GM18520 (cell line): Measurements from ENCODE around the gene ORAI3.

ENCODE experiments used
- ATAC-seq: cut with Tn5 transposase; IDR thresholded peaks from one replicate; pipeline ENCODE4 v1.9.1; 2021; ENCODE audit not compliant: unreplicated experiment

Gene ORAI3

DNA sequence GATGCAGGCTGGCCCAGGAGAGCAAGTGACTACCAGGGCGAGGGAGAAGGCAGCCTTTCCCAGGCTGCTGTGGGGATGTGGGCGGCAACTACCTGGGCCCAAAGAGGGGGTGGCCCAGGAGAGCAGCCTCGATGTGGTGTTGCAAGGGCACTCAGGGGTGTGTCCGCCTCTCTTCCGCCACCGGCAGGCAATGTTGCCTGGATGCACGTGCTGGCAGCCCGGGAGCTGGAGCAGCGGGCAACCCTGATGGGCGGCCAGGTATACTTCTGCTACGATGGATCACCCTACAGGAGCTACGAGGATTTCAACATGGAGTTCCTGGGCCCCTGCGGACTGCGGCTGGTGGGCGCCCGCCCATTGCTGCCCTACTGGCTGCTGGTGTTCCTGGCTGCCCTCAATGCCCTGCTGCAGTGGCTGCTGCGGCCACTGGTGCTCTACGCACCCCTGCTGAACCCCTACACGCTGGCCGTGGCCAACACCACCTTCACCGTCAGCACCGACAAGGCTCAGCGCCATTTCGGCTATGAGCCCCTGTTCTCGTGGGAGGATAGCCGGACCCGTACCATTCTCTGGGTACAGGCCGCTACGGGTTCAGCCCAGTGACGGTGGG is 38.8 kb downstream of the ORAI3 start:
- no peak for ATAC-seq

DNA sequence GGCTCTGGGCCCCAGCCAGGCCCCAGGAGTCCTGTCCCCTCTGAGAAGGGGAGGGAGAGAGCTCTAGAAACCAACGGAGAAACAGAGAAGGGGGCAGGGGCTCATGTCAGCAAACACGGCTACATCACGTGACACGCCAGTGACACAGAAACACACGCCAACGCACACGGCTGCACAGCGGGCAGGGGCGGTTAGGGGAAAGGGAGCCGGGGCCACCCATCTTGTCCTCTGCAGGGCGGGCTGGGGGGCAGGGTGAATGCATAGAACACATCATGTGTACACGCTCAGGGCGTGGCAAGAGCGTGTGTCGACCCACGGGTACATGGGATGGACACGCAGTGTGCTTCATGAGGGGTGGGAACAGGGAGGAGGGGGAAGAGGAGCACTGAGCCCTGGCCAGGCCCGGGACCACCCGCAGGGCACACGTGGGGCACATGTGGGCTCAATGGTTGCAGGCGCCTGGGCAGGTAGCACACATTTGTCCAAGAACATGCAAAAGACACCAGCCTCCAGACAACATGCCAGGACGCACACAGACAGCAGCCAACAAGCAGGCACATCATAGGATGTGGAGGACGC is 40.7 kb downstream of the ORAI3 start:
- no peak for ATAC-seq

DNA sequence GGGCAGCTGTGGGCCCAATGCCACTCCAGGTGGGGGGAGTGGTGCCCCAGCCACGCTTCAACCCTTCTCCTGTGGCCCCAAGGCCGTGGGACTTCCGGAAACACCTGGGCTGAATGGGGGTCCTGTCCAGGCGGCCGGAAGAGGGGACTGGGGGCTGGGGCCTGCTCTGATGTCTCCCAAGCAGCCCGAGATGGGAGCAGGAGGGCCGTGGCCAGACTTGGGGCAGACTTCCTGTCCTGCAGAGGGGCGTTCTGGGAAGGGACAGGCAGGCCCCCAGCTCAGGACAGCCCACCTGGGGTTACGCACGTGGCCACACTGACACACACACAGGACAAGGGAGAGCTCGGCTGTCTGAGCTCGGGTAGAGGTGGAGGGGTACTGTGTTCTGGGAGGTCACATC is 41.2 kb downstream of the ORAI3 start:
- no peak for ATAC-seq

DNA sequence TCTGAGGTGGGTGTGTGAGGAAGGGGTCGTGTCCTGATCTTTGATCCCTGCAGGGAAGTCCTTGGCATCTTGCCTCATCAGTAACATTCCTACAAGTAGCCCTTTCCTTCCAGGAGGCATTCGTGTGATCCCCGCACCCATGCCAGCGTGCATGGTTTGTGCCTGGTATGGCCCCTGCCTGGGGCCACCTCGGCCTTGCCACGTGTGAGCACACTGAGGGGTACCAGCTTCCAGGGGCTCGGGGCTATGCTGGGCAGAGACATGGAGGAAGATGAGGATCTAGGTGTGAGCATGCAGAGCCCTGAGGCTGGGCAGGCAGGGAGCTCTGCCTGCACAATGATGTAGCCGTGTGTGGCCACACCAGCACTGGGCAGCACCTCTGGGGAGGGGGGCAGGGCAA is 42.2 kb downstream of the ORAI3 start:
- no peak for ATAC-seq

DNA sequence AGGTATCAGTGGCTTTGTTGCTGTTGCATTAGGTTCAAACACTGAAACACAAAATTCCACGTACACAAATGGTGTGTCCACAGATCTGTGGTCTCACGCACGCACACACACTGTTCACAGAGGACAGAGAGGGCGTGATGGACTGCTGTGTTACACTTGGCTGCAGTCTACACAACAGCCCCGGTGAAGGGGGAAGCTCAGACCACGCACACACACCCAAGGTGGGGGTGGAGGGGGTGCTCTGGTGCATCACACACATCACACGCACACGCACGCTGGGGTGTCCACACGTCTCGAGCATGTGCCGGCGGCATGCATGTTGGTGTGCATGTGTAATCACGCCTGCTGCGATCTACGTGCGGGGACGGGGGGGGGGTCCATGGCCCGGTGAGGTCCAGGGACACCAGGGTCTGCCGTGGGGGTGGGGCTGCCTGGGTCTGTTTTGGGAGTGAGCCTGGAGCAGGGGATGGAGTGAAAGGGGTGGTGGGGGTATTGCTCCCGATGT is 43.5 kb downstream of the ORAI3 start:
- no peak for ATAC-seq

DNA sequence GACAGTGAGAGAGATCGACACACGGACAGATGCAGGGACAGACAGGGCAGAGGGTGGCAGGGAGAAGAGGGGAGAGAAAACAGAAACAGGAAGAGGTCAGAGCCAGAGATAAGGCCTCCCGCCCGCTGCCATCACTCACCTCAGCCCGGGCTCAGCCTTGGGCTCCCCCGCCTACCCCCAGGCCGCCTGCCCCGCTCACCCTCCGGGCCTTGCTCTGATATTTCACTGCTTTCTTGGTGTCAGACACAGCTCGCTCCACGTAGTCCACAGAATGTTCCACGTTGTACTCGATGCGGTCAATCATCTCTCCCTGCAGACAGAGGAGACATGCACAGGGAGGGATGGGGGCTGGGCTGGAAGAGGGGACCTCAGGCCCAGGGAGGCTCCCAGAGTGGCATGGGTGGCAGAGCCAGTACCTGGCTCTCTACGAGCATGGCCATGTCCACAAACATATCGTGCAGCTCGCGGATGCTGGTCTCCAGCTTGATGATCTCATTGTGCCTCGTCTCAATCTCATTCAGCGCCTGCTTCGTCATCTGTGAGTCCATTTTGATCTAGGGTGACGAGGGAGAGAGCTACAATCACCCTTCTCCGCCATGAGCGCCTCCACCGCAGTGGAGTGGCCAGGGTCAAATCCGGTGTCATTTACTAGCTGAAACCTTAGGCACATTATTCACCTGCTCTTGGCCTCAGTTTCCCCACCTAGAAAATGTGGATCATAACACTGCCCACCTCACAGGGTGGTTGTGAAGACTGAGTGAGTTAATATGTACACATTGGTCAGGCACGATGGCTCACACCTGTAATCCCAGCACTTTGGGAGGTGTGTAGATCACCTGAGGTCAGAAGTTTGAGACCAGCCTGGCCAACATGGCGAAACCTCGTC is 44.3 kb downstream of the ORAI3 start:
- no peak for ATAC-seq

DNA sequence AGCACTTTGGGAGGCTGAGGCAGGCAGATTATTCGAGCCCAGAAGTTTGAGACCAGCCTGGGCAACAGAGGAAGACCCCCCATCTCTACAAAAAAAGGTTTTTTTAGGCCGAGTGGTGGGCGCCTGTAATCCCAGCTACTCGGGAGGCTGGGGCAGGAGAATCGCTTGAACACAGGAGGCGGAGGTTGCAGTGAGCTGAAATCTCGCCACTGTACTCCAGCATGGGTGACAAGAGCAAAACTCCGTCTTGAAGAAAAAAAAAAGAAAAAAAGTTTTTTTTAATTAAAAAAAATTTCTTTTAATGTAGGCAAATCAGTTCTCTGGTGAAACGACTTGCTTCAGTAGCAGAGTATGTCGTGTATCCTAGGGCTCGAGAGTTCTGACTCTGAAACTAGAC is 47.1 kb downstream of the ORAI3 start:
- no peak for ATAC-seq

DNA sequence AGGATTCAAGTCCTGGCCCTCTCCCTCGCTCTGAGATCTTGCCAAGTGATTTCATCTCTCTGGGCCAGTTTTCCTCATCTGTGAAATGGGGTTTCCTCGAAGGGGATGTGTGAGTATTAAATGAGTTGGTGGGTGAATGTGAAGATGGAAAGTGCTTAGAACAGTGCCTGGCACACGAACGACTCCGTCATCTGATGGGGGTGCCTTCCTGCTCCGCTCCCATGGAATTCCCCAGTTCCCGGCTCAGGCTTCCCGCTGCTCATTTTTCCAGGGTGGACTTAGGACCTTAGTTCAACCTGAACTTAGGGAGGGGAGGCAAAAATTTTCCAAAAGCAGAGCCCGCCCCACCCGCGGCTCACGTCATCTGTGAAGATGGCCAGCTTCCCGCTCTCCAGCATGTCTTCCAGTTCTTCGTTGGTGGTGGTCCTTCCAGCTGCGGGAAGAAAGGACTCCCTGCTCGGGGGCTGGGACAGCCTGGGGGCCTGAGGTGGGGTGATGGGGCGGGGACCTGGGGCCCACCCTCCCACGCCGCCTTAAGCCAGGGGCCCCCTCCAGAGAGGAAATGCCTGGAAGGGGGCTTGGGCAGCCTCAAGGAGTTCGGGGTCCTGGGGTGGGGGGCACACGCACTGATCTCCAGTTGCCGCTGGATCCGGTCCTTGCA is 47.6 kb downstream of the ORAI3 start:
- no peak for ATAC-seq

DNA sequence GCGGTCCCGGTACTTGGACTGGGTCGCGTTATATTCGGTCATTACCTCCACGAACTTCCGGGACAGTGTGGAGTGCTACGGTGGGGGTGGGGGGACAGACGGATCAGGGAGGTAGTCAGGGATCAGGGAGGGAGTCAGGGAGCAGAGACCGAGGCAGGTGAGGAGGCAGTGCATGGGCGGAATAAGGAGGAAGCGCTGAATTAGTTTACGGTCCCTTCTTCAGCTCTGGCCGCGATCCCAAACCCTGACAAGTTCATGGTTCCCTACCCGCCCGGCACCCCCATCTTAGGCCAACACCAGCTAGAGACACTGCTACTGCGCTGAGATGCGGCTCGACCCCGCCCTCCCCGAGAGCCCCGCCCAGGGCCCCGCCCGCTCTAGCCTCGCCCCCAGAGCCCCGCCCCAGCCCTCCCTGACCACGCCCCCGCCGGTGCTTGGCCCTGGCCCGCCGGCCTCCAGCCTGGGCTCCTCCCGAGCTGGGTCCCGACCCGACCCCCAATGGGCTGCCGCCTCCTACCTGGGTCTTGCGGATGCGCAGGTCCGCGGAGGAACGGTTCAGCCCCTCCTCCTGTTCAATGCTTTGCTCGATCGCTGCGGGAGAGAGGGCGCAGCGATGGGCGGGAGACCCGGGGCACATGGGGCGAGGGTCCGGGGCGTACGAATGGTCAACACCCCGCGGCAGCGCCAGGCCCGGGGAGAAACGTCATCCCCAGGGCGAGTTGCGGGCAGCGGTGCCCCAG is 48.3 kb downstream of the ORAI3 start:
- no peak for ATAC-seq

DNA sequence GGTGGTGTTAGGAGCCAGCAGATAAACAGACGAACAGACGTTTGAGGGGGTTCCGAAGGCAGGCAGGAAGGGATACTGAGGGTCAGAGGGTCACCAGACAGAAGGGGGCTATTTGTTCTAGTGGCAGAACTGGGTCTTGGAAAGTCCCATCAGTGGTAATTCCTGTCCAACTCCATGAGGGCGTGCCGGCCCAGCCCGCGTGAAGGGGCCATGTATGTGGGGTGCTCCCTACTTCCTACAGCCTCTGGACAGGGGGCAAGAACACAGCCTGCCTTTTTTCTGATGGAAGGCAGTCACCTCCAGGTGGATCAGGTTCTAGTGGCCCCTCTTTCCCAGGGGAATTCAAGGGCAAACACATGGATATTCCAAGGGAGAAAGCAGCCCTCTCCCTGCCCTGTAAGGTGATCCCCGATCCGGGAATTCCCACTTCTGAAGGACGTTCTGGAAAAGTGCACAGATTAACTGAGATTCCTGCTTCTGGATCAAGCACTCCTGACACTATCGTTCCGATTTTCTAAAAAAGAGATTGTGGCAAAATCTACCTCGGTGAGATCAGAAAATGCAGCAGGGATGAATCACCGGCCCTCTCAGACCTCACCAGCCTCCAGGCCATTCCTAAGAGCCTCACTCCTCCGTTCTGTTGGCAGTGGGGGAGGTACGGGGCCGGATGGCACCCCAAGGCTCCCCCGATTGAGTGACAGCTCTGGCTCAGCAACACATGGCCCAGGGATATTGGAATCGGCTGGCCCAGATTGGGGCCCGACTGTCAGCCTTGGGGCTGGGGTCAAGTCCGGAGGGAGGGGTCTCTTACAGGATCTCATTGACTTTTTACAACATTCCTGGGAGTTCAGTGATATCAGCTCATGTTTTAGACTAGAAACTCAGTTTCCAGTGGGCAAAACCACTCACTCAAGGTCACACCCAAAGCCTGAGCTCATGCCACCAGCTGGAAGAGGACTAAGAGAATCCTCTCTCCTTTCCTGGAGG is 49.1 kb downstream of the ORAI3 start:
- ATAC-seq = no peak

DNA sequence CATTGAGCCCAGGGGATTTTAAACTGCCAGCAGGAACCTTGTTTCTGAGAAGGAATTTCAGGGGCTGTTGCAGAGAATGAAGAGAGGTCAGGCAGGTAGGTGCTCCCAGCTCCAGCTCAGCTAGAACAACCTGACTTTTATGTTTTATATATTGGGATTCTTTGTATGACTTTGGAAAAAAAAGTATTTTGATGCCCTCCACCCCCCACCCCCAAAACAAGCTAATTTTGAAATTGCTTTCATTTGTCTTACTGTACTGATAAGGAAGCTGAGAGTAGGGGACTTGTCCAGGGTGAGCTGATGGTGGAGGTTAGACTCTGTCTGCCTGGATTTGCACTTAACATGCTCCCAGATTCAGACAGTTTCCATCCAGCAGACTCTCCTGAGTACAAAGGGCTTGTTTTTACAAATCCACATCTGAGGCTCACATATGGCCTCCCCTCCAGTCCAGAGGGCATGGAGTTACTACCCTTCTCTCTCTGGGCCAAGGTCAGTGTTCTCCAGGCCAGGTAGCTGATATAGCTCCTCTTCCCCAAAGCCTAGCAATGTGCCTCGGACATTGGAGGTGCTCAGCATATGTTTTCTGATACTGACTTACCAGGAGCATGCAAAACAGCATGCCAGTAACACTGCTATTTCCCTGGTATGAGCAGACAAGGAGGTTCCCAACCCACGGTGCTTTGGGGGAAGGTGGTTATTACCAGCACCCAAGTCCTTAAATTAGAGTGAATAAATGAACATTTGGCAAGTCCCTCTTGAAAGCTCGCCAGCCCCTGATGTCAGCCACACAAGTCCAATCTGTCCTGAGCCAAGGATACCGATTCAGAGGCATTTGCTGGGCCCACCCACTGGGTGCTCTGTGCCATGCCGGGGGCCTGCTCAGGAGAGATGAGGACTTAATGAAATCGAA is 50.2 kb downstream of the ORAI3 start:
- ATAC-seq = no peak

DNA sequence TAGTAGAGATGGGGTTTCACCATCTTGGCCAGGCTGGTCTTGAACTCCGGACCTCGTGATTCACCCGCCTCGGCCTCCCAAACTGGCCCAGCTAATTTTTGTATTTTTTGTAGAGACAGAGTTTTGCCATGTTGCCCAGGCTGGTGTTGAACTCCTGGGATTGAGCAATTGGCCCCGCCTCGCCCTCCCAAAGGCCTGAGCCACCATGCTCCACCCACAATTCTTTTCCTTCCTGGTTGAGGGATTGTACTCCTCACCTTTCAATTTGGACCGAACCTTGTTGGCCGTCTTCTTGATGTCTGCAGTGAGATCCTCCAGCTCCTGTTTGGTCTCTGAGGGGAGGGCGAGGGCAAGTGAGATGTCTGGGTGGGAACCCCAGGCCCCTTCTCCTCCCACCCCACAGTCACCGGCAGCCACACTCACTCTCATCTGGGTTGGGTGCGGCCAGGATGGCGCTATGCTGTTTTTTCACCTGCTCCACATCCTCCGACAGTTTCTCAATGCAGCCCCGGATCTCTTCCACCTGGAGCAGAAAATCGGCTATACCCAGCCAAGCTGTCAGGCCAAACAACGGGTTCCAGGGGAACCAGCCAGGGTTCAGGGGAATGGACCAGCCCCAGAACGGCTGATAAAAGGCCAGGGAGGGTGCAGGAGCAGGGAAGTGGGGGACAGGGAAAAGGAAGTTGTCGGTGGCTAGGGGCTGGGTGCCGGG is 52.0 kb downstream of the ORAI3 start:
- ATAC-seq = no peak

DNA sequence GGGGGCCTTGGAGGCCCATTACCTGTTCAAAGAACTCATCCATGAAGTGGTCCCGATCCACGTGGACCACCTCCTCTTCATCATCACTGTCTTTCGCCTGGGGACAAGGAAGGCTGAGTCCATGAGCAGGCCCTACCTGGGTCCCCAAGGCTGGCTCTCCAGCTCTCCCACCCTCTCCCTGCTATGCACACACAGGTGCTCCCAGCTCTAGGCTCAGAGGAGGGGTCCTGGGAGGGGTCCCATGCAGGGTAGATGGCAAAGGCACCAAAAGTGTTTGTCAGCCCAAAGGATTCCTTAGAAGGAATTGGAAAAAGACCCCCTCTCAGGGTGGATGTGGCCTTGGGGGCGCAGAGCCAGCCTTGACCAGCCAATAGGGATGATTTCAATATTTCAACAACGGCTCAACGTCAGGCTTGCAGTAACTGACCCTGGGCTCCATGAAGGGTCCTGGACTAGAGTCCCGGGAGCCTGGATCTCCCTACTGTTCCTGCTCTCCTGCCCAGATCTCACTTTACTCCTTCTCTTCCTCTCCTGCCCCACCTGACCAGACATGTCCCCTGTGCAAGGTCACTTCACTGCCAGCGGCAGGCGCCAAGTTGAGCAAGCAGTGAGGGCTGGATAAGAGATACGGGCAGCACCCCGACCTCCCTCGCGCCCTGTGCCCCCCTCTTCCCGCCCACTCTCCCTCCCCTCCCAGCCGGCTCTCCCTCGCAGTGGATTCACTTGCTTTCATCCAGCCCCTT is 52.8 kb downstream of the ORAI3 start:
- no peak for ATAC-seq

DNA sequence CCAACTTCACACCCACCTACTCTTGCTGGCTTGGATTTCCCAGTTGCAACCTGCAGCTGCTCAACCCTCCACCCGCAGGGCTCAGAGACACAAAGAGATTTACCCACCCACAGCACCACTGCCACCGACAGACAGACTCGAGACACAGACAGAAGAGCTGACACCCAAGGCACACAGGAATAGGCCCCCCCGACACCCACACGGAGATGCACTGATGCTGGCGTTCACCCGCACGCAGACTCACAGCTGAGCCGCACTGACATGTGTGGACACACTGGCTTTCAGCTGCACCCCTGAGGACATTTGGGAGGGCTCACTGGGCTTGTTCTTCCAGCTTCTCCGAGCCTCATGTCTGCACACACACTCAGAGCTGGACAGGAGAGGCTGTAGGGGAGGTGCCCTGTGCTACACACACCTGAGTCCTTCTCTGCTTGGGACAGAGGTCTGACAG is 53.4 kb downstream of the ORAI3 start:
- no peak for ATAC-seq

DNA sequence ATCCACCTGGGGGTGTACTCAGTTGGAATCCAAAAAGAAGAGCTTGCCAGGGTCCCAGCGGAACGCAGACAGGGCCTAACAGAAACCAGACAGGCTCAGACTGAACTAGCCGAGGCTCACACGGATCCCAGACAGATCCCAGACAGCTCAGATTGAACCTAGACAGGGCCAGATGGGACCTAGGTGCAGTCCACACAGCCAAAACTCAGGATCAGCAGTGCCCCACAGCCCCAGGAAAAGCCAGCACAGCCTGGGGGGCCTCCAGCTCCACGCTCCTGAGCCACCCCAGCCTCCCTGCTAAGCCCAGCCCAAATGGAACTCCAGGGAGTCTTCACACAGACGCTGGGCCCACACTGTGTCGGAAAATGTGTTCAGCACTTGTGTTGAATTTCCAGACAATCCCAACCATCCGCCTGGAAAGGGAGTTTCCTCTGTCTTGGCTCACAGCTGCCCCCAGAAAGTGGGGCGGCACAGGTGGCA is 54.0 kb downstream of the ORAI3 start:
- no peak for ATAC-seq

DNA sequence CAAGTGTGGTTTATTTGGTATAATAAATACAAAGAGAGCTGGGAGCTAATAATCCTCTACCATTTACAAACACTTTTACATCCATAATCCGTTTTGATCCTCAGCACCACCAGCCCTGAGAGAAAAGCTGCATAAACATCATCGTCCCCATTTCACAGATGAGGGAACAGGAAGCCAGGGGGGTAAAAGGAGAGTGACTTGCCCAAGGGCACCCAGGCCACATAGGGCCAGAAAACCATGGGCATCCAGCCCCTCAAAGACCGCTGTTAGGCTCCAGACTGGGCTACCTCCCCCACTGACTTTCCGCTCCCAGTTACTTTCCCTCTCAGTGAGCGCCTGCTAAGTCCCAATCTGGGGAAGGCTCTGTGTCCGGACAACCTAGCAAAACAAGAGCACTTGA is 54.9 kb downstream of the ORAI3 start:
- no peak for ATAC-seq
